PC-3 (cell line): Measurements from ENCODE around the gene U2AF1L4.

Experiments used
- EZH2 ChIP-seq: fragments of 300-600 bp; sonication (generic); IDR thresholded peaks from one replicate; pipeline ENCODE4 v1.6.1; 2017; ENCODE audit warnings: antibody characterized with exemption, mild to moderate bottlenecking, low read length; ENCODE audit not compliant: unreplicated experiment
- EZH2phosphoT487 ChIP-seq: fragments of 300-600 bp; sonication (generic); IDR thresholded peaks from 2 replicates; pipeline ENCODE4 v1.6.1; 2018; ENCODE audit warnings: mild to moderate bottlenecking, antibody characterized with exemption, low read length, borderline replicate concordance
- TF ChIP-seq, protein P1 (sequence below): fragments of 300-600 bp; sonication (generic); conservative IDR thresholded peaks from 2 replicates; pipeline ENCODE4 v1.5.1; 2017; ENCODE audit warnings: antibody characterized with exemption, low read depth, mild to moderate bottlenecking, low read length

DNA sequence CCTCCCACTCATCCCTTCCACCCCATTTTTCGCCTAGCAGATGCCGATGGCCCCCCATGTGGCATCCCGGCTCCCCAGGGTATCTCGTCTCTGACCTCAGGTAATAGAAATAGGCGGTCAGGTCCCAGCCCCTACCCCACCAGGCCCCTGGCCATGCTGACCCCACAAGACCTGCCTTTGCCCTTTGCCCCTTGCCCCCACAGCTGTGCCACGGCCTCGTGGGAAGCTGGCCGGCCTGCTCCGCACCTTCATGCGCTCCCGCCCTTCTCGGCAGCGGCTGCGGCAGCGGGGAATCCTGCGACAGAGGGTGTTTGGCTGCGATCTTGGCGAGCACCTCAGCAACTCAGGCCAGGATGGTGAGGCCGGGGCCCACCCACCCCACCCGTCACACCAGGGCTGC lies 35.5 kb upstream of the U2AF1L4 start:
- TF ChIP-seq, protein P1, sequence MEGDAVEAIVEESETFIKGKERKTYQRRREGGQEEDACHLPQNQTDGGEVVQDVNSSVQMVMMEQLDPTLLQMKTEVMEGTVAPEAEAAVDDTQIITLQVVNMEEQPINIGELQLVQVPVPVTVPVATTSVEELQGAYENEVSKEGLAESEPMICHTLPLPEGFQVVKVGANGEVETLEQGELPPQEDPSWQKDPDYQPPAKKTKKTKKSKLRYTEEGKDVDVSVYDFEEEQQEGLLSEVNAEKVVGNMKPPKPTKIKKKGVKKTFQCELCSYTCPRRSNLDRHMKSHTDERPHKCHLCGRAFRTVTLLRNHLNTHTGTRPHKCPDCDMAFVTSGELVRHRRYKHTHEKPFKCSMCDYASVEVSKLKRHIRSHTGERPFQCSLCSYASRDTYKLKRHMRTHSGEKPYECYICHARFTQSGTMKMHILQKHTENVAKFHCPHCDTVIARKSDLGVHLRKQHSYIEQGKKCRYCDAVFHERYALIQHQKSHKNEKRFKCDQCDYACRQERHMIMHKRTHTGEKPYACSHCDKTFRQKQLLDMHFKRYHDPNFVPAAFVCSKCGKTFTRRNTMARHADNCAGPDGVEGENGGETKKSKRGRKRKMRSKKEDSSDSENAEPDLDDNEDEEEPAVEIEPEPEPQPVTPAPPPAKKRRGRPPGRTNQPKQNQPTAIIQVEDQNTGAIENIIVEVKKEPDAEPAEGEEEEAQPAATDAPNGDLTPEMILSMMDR: no peak
- TF ChIP-seq EZH2 (no peak), EZH2phosphoT487 (no peak)
